T-helper 2 cell treated with Interferon-gamma antibody and Interleukin-4, amounts not matched to agents 5 μg/mL and 100 μg/mL, for 36 hours (primary cell): ENCODE measurements around the gene CCNY.

Experiments used
- DNase-seq: peaks from one replicate; pipeline ENCODE4 v3.0.0; 2021; ENCODE audit warnings: low spot score
- H3K27ac Mint-ChIP-seq: one replicate; pipeline ENCODE4 v1.8.0; 2021; ENCODE audit warnings: mild to moderate bottlenecking, mixed read lengths
- H3K27me3 Mint-ChIP-seq: one replicate; pipeline ENCODE4 v1.8.0; 2021; ENCODE audit warnings: low read depth, mixed read lengths
- H3K36me3 Mint-ChIP-seq: one replicate; pipeline ENCODE4 v1.8.0; 2021; ENCODE audit warnings: low read depth, mixed read lengths
- H3K4me1 Mint-ChIP-seq: one replicate; pipeline ENCODE4 v1.8.0; 2021; ENCODE audit warnings: low read depth, mixed read lengths
- H3K4me3 Mint-ChIP-seq: one replicate; pipeline ENCODE4 v1.8.0; 2022; ENCODE audit warnings: mild to moderate bottlenecking, moderate library complexity, mixed read lengths
- H3K9me3 Mint-ChIP-seq: one replicate; pipeline ENCODE4 v1.8.0; 2021; ENCODE audit warnings: mixed read lengths

CCNY gene

DNA sequence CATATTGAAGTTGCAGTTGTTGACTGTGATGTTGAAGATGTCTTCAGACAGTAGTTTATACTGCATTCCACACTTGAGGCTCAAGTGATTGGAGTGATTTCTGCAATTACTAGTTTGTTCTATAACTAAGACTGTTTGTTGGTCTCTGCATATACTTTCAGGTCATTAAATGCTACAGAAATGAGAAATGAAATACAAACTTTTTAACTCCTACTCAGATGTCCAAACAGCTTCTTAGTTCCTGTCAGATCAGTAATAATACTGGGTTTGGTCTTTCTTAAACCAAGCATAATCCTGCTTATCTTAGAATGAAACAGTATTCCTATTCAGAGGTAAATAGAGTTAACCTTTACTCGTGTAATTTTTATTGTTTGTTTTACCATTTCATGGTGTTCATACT lies 115.9 kb downstream of the CCNY start:
- Mint-ChIP-seq H3K36me3 (peaks cover 7% of the 10 kb centered on the region), H3K27ac (no peak overlapping the region), H3K9me3 (no peaks in the 10 kb centered on the region), H3K4me1 (peaks cover 45% of the 10 kb centered on the region), H3K27me3 (no peaks in the 10 kb centered on the region), H3K4me3 (no peak overlapping the region)
- no peak for DNase-seq

DNA sequence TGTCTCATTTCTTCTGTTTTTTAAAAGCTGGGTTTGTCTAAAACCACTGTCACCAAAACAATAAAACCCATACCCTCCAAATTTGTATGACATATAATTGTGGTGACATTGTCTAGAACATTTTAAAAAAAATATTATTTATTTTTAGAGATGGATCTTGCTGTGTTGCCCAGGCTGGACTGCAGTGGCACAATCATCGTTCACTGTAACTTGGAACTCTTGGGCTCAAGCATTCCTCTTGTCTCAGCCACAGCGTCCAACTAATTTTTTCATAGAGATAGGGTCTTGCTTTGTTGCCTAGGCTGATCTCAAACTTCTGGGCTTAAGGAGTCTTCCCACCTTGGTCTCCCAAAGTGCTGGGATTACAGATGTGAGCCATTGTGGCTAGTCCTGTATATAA lies 116.5 kb downstream of the CCNY start:
- Mint-ChIP-seq H3K9me3 (no peaks in the 10 kb centered on the region), H3K4me1 (peaks cover 41% of the 10 kb centered on the region), H3K4me3 (no peak overlapping the region), H3K27ac (no peak overlapping the region), H3K27me3 (no peaks in the 10 kb centered on the region), H3K36me3 (peaks cover 6% of the 10 kb centered on the region)
- DNase-seq, result no peak

GRCh38 chr10:35453855-35454532 lies 117.7 kb downstream of the CCNY start:
- H3K27me3 Mint-ChIP-seq, result no peaks in the 10 kb centered on the region
- DNase-seq, result no peak
- no peak overlapping the region for H3K4me3 Mint-ChIP-seq
- no peaks in the 10 kb centered on the region for H3K9me3 Mint-ChIP-seq
- H3K36me3 Mint-ChIP-seq, result peaks cover 6% of the 10 kb centered on the region
- H3K4me1 Mint-ChIP-seq, result peaks cover 36% of the 10 kb centered on the region
- no peak overlapping the region for H3K27ac Mint-ChIP-seq

- H3K4me3 Mint-ChIP-seq, result no peak overlapping the region
- DNase-seq, result no peak
- peaks cover 6% of the 10 kb centered on the region for H3K36me3 Mint-ChIP-seq
- peaks cover 35% of the 10 kb centered on the region for H3K4me1 Mint-ChIP-seq
- H3K27ac Mint-ChIP-seq, result peak overlapping the region; percentile 15
- no peaks in the 10 kb centered on the region for H3K9me3 Mint-ChIP-seq
- H3K27me3 Mint-ChIP-seq, result no peaks in the 10 kb centered on the region
Measured at GRCh38 chr10:35456153-35456720, 119.9 kb downstream of the CCNY start.

GRCh38 chr10:35456784-35457183 lies 120.5 kb downstream of the CCNY start:
- Mint-ChIP-seq H3K4me3 (no peak overlapping the region), H3K36me3 (peaks cover 6% of the 10 kb centered on the region), H3K4me1 (peaks cover 36% of the 10 kb centered on the region), H3K27ac (no peak overlapping the region), H3K9me3 (no peaks in the 10 kb centered on the region), H3K27me3 (no peaks in the 10 kb centered on the region)
- DNase-seq, result no peak

DNA sequence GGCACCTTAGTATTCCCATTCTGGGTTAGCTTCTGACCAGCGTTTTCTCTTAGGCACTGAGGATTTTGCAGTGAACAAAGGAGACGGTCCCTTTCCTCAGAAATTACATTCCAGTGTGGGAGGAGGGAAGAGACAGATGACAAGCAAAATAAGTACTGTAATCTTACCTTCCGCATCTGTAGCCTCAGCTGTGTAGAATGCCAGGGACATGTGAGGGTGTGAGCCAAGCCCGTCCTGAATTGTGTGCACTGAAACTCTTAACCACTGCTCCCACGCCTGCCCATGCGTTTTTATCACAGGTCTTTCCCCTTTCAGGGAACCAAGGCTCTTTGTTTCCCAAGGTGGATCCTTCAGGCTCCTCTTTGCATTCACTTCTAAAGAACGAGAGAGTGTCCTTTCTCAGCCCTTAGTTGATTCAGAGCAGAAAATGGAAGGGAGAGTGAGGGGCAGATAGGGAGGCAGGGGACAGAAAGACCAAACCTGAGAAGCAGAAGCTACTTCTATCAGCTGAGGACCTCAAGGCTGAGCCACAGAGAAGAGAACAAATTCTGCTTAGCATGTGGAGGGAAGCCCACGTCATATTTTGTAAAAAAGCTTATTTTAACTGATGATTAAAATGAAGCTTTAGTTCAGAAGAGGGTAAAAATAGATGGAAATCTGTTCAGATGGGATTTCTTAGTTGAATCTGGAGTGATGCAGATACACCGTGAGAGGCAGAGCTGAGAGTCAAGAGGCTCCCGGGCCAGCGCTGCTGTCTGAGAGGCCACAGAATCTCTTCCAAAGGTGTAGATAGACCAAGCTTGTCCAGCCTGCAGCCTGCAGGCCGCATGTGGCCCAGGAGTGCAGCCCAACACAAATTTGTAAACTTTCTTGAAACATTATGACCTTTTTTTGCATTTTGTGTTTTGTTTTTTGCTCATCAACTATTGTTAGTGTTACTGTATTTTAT lies 122.5 kb downstream of the CCNY start:
- no peak for DNase-seq

DNA sequence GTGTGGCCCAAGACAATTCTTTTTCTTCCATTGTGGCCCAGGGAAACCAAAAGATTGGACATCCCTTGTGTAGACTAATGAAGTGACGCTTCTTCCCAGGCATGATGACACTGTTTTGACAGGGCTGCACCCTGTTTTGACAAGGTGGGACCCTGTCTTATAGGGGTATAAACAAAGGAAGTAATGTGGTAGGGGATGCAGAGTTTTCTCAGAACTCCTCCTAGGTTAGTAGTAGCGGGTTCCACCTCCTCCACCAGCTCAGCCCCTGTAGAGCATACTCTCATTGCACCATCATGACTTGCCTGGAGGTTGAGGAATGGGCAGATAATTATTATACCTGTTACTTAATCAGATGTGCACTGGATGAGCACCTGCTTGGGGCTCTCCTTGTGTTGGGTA lies 123.1 kb downstream of the CCNY start:
- H3K27ac Mint-ChIP-seq, result peak overlapping the region; percentile 5
- DNase-seq, result no peak

More for the DNA sequence above, 122.5 kb downstream of the CCNY start:
- Mint-ChIP-seq H3K4me1 (peaks cover 38% of the 10 kb centered on the region), H3K9me3 (no peaks in the 10 kb centered on the region), H3K4me3 (peak overlapping the region; percentile 38), H3K27me3 (no peaks in the 10 kb centered on the region), H3K27ac (peak overlapping the region; percentile 5), H3K36me3 (peaks cover 6% of the 10 kb centered on the region)

GRCh38 chr10:35460852-35461460 lies 124.6 kb downstream of the CCNY start:
- Mint-ChIP-seq H3K36me3 (peaks cover 3% of the 10 kb centered on the region), H3K4me1 (peaks cover 34% of the 10 kb centered on the region), H3K27me3 (no peaks in the 10 kb centered on the region), H3K4me3 (no peak overlapping the region), H3K9me3 (no peaks in the 10 kb centered on the region), H3K27ac (no peak overlapping the region)
- DNase-seq, result no peak

More for the DNA sequence above, 123.1 kb downstream of the CCNY start:
- peak overlapping the region; percentile 38 for H3K4me3 Mint-ChIP-seq
- no peaks in the 10 kb centered on the region for H3K9me3 Mint-ChIP-seq
- H3K36me3 Mint-ChIP-seq, result peaks cover 3% of the 10 kb centered on the region
- no peaks in the 10 kb centered on the region for H3K27me3 Mint-ChIP-seq
- H3K4me1 Mint-ChIP-seq, result peaks cover 38% of the 10 kb centered on the region

DNA sequence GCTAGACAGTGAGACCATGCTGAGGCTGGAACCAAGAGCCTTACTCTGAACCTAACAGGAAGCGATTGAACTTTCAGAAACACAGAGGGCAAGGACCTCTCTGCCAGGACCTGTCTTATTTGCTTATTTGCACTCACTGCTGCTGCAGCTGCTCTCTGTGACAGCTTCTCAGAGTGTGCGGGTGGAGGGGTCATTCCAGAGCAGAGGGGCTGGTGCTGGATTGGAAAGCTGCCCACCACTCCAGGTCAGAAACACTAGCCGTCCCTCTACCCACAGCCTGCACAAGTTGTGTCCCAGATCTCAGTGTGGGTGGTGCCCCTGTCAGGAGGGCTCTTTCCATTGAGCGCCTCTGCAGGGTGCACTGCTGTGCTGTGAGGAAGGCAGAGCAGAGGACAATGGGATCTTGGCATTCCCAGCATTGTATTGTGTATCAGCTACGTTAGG lies 126.2 kb downstream of the CCNY start:
- Mint-ChIP-seq H3K27ac (peak overlapping the region; percentile 24), H3K27me3 (no peaks in the 10 kb centered on the region), H3K9me3 (no peaks in the 10 kb centered on the region), H3K4me1 (peaks cover 30% of the 10 kb centered on the region), H3K4me3 (peak overlapping the region; percentile 46), H3K36me3 (no peaks in the 10 kb centered on the region)
- DNase-seq, result no peak

DNA sequence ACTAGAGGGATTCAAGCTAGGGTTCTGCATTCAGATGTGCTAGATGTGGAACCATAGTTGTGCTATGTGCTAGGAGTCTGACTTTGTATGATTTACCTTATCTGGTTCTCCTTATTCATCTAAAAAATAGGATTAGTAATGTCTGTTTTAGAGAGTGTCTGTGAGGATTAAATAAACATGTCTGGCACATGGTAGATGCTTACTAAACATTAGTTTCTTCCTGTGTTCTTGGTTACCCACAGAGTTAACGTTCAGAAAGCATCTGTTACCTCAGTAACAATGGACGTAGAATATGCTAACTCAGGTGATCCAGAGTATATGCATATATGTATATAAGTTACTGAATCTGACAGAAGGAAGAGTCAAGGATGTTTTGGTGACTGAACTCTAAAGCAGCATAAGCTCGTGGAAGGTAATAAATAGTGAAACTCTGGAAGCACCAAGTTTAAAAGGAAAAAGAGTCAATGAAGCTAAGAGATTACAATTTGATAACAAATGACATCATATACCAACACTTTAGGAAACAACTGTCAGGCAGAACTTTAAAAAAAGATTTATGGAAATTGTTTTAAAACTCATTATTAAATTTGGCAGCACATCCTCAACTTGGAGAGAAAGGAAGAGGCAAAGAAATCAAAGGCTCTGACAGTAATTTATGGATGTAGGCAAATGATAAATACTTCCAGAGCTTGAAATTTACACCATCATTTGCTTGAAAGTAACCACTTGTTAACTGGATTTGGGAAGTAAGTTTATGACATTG lies 127.0 kb downstream of the CCNY start:
- H3K27me3 Mint-ChIP-seq, result no peaks in the 10 kb centered on the region
- H3K36me3 Mint-ChIP-seq, result no peaks in the 10 kb centered on the region
- no peak for DNase-seq
- H3K9me3 Mint-ChIP-seq, result no peaks in the 10 kb centered on the region
- peak overlapping the region; percentile 5 for H3K27ac Mint-ChIP-seq
- H3K4me3 Mint-ChIP-seq, result peak overlapping the region; percentile 46
- H3K4me1 Mint-ChIP-seq, result peaks cover 31% of the 10 kb centered on the region

DNA sequence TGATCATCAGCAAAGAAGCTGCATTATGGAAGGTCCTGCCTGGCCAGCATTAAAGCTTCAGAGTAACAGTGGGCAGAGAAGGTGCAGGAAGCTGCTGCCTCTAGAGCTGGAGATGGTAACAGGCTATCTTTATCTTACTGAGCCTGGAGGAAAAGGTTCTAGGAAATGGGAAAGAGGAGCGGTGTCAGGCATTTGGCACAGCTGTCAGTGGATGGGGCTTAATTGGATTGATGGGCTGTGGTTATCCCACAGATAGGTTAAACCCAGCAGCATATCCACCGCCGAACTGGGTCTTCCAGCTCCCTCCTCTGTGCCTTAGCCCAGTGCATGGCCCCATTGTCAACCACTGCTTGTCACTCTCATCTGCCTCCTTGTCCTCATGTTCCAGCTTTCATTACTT lies 127.6 kb downstream of the CCNY start:
- Mint-ChIP-seq H3K4me3 (no peak overlapping the region), H3K9me3 (no peaks in the 10 kb centered on the region), H3K36me3 (no peaks in the 10 kb centered on the region), H3K27ac (no peak overlapping the region), H3K4me1 (peaks cover 27% of the 10 kb centered on the region), H3K27me3 (no peaks in the 10 kb centered on the region)
- DNase-seq, result no peak

DNA sequence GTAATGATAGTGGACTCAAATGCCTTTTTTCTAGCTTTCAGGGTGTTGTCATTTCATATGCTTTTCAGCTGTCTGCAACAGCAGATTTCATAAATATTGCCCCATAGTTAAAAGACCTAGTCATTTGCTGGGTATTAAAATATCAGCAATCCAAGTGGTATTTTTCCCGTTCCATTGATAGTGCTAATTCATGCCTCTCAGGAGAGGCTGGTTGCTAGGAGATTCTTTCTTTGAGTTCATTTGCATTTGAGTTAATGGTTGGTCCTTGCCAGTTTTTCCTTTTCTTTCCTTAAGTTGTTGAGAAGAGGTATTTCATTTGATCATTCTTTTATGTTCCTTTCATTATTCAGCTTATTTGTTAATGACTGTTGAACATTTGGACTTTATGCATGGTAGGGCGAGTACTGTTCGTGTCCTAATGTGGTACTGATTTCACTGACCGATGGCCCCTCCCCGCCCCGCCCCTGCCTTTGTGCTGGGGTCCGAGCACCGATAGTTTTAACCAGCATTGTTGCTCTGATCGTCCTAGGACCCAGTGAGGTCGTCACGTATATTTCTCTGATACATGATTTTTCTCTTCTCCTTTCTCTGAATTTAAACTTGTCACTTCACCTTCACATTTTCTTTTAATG lies 128.6 kb downstream of the CCNY start:
- Mint-ChIP-seq H3K36me3 (no peaks in the 10 kb centered on the region), H3K9me3 (no peaks in the 10 kb centered on the region), H3K27me3 (no peaks in the 10 kb centered on the region), H3K4me3 (no peak overlapping the region), H3K4me1 (peaks cover 18% of the 10 kb centered on the region), H3K27ac (no peak overlapping the region)
- no peak for DNase-seq

GRCh38 chr10:35465673-35466072 lies 129.4 kb downstream of the CCNY start:
- no peaks in the 10 kb centered on the region for H3K27me3 Mint-ChIP-seq
- no peak overlapping the region for H3K27ac Mint-ChIP-seq
- peaks cover 14% of the 10 kb centered on the region for H3K4me1 Mint-ChIP-seq
- DNase-seq, result no peak
- H3K36me3 Mint-ChIP-seq, result no peaks in the 10 kb centered on the region
- no peak overlapping the region for H3K4me3 Mint-ChIP-seq
- H3K9me3 Mint-ChIP-seq, result no peaks in the 10 kb centered on the region
